H1 (cell line): ENCODE data around the gene AGRN. TPM values are rescaled to one million over a fixed set of nuclear protein-coding genes. Genes with fewer than 3 reads are reported as not detected.
A peak's percentile ranks its signal among the peaks of the same experiment; 100 is the strongest.

Source experiments
- CTCF ChIA-PET: fragments of 300-600 bp; sonication (Branson Sonifier 250); formaldehyde crosslinking; loops from one replicate; lab custom pipeline; 2021; ENCODE audit not compliant: partially characterized antibody; lab: Charles Lee
- POLR2A ChIA-PET: fragments of 300-600 bp; sonication (Branson Sonifier 250); formaldehyde crosslinking; loops from one replicate; lab custom pipeline; 2021; ENCODE audit warnings: inconsistent platforms; ENCODE audit not compliant: partially characterized antibody; lab: Charles Lee
- DNase-seq, 2 experiments: peaks; one replicate each; pipeline versions ENCODE4 v3.0.0 to v3.0.0-alpha.2; 2010 to 2022; ENCODE audit warnings: low spot score in 2 of 2, low read depth in 1 of 2, mixed read lengths in 1 of 2
- FAIRE-seq: peaks from 2 replicates; lab custom pipeline; 2011; peaks lifted over from hg19 to GRCh38; lab: Jason Lieb, UNC
- H2AFZ ChIP-seq: 2 replicates; pipeline ENCODE4 v1.8.1; 2012; ENCODE audit warnings: low read length, inconsistent platforms
- H2AK5ac ChIP-seq: 2 replicates; pipeline ENCODE4 v1.6.1; 2013; ENCODE audit warnings: low read depth, low read length
- H2BK120ac ChIP-seq: replicated peaks from 2 replicates; pipeline ENCODE3; 2013; ENCODE audit warnings: low read depth, low read length, inconsistent platforms
- H2BK12ac ChIP-seq: 2 replicates; pipeline ENCODE4 v1.6.1; 2013; ENCODE audit warnings: low read depth, low read length
- H2BK15ac ChIP-seq: 2 replicates; pipeline ENCODE4 v1.6.1; 2013; ENCODE audit warnings: low read length
- H2BK20ac ChIP-seq: 2 replicates; pipeline ENCODE4 v1.6.1; 2013; ENCODE audit warnings: low read length
- H2BK5ac ChIP-seq: 2 replicates; pipeline ENCODE4 v1.6.1; 2013; ENCODE audit warnings: low read depth, low read length
- H3K14ac ChIP-seq: 2 replicates; pipeline ENCODE4 v1.6.1; 2013; ENCODE audit warnings: inconsistent platforms; ENCODE audit not compliant: insufficient read length
- H3K18ac ChIP-seq: 2 replicates; pipeline ENCODE4 v1.6.1; 2013; ENCODE audit warnings: low read length; ENCODE audit errors: extremely low read depth
- H3K23ac ChIP-seq: 2 replicates; pipeline ENCODE4 v1.6.1; 2013; ENCODE audit warnings: inconsistent platforms; ENCODE audit not compliant: insufficient read length
- H3K23me2 ChIP-seq: 2 replicates; pipeline ENCODE4 v1.6.1; 2013; ENCODE audit warnings: low read depth, low read length
- H3K27ac ChIP-seq: 2 replicates; pipeline ENCODE4 v1.6.1; 2011; ENCODE audit warnings: low read depth, low read length, inconsistent platforms
- H3K27me3 ChIP-seq, 4 experiments: replicated peaks in 1 of 4; 1 replicate in 1 of 4; 2 replicates in 3 of 4; pipeline versions ENCODE4 v1.6.1 to v1.8.1; 2011 to 2013; ENCODE audit warnings: low read length in 3 of 4, mild to moderate bottlenecking in 3 of 4, inconsistent platforms in 2 of 4, mixed read lengths in 2 of 4, moderate library complexity in 1 of 4; ENCODE audit not compliant: control insufficient read depth in 3 of 4, insufficient read depth in 3 of 4; ENCODE audit errors: extremely low read depth in 1 of 4
- H3K36me3 ChIP-seq, 4 experiments: 2 replicates each; pipeline versions ENCODE4 v1.6.1 to v1.8.1; 2011 to 2013; ENCODE audit warnings: mild to moderate bottlenecking in 4 of 4, low read length in 3 of 4, moderate library complexity in 2 of 4, control low read depth in 1 of 4, inconsistent platforms in 1 of 4; ENCODE audit not compliant: insufficient read depth in 4 of 4, control insufficient read depth in 2 of 4
- H3K4ac ChIP-seq: replicated peaks from 2 replicates; pipeline ENCODE3; 2013; ENCODE audit warnings: low read length, low read depth, mixed read lengths, inconsistent platforms; ENCODE audit not compliant: insufficient read length
- H3K4me1 ChIP-seq, 4 experiments: replicated peaks in 1 of 4; 1 replicate in 1 of 4; 2 replicates in 3 of 4; pipeline versions ENCODE4 v1.6.1 to v1.8.1; 2011 to 2013; ENCODE audit warnings: low read length in 3 of 4, inconsistent platforms in 2 of 4, mixed read lengths in 1 of 4; ENCODE audit not compliant: insufficient read depth in 4 of 4, control insufficient read depth in 3 of 4
- H3K4me2 ChIP-seq, 2 experiments: 2 replicates each; pipeline versions ENCODE4 v1.6.1 to v1.8.1; 2011 to 2013; ENCODE audit warnings: low read depth in 2 of 2, low read length in 2 of 2, control low read depth in 1 of 2, inconsistent platforms in 1 of 2, mild to moderate bottlenecking in 1 of 2; ENCODE audit not compliant: insufficient read depth in 1 of 2
- H3K4me3 ChIP-seq, 4 experiments: fragments of 200-600, 300-600 bp in 1 of 4; sonication (generic), shearing (Covaris generic), sonication (Bioruptor Twin) in 1 of 4; 2 replicates each; pipeline versions ENCODE4 v1.5.1 to v1.8.1; 2011 to 2016; ENCODE audit warnings: low read length in 4 of 4, low read depth in 3 of 4, control low read depth in 2 of 4, inconsistent platforms in 2 of 4, mild to moderate bottlenecking in 2 of 4, mixed read lengths in 1 of 4, moderate library complexity in 1 of 4; ENCODE audit not compliant: insufficient read depth in 2 of 4; ENCODE audit errors: extremely low read depth in 1 of 4
- H3K56ac ChIP-seq: replicated peaks from 2 replicates; pipeline ENCODE3; 2013; ENCODE audit warnings: low read depth, mild to moderate bottlenecking, mixed read lengths, low read length, inconsistent platforms; ENCODE audit not compliant: insufficient read length
- H3K79me1 ChIP-seq: 2 replicates; pipeline ENCODE4 v1.6.1; 2013; ENCODE audit warnings: low read depth, low read length, control low read depth
- H3K79me2 ChIP-seq, 2 experiments: 2 replicates each; pipeline versions ENCODE4 v1.6.1 to v1.8.1; 2012 to 2013; ENCODE audit warnings: low read length in 2 of 2, mild to moderate bottlenecking in 2 of 2, inconsistent platforms in 1 of 2; ENCODE audit not compliant: insufficient read depth in 2 of 2, control insufficient read depth in 1 of 2
- H3K9ac ChIP-seq, 4 experiments: replicated peaks in 1 of 4; 1 replicate in 1 of 4; 2 replicates in 3 of 4; pipeline versions ENCODE4 v1.6.1 to v1.8.1; 2011 to 2013; ENCODE audit warnings: low read depth in 3 of 4, low read length in 3 of 4, control low read depth in 2 of 4, mild to moderate bottlenecking in 2 of 4, moderate library complexity in 2 of 4, inconsistent platforms in 1 of 4; ENCODE audit errors: extremely low read depth in 1 of 4
- H3K9me3 ChIP-seq, 2 experiments: 2 replicates each; pipeline versions ENCODE4 v1.6.1 to v1.8.1; 2012 to 2013; ENCODE audit warnings: mild to moderate bottlenecking in 2 of 2, moderate library complexity in 2 of 2, control low read depth in 1 of 2, inconsistent platforms in 1 of 2, low read depth in 1 of 2, low read length in 1 of 2, mixed read lengths in 1 of 2; ENCODE audit not compliant: insufficient read depth in 2 of 2
- H4K20me1 ChIP-seq, 2 experiments: replicated peaks in 1 of 2; 2 replicates each; pipeline versions ENCODE3 to v1.8.1; 2011 to 2013; ENCODE audit warnings: inconsistent platforms in 2 of 2, low read length in 2 of 2, mild to moderate bottlenecking in 1 of 2; ENCODE audit not compliant: insufficient read depth in 2 of 2, control insufficient read depth in 1 of 2
- H4K5ac ChIP-seq: 2 replicates; pipeline ENCODE4 v1.6.1; 2013; ENCODE audit warnings: low read length, low read depth, mixed read lengths, inconsistent platforms; ENCODE audit not compliant: insufficient read length
- H4K8ac ChIP-seq: 2 replicates; pipeline ENCODE4 v1.8.0; 2013; ENCODE audit warnings: mild to moderate bottlenecking, moderate library complexity, low read length, inconsistent platforms; ENCODE audit not compliant: insufficient read depth; ENCODE audit errors: extremely low read depth
- H4K91ac ChIP-seq: replicated peaks from 2 replicates; pipeline ENCODE3; 2013; ENCODE audit warnings: low read length, mixed read lengths, inconsistent platforms; ENCODE audit not compliant: insufficient read length
- BACH1 ChIP-seq: IDR thresholded peaks from 2 replicates; pipeline ENCODE4 v1.6.1; 2012; ENCODE audit warnings: low read length, improper control_type of control experiment
- WGBS, 2 experiments: shearing (Covaris generic) in 1 of 2; methylation state at CpG; one replicate each; pipeline versions ENCODE4 v1.1.6 to v1.1.7; 2013 to 2015; ENCODE audit warnings: low lambda C conversion rate in 2 of 2, mixed read lengths in 2 of 2, inconsistent platforms in 1 of 2, low coverage in 1 of 2, missing lambda C conversion rate in 1 of 2; ENCODE audit not compliant: insufficient replicate concordance in 2 of 2, insufficient coverage in 1 of 2, insufficient read length in 1 of 2; ENCODE audit errors: extremely low coverage in 1 of 2, missing lambda C conversion rate in 1 of 2; 5-methylcytosine and 5-hydroxymethylcytosine counted together
- polyA plus RNA-seq, 7 experiments: library from polyadenylated mRNA; depleted of rRNA in 3 of 7; stranded (reverse) in 5 of 7; unstranded in 2 of 7; fragments of >200 nt in 5 of 7; fragments of 200-250 nt in 2 of 7; gene quantifications; 1 replicate in 5 of 7; 2 replicates in 1 of 7; 4 replicates in 1 of 7; pipeline versions ENCODE4 v1.2.1 to v1.2.3, GENCODE V29; 2011 to 2013; ENCODE audit warnings: missing spikeins in 2 of 7, mixed read lengths in 2 of 7
- total RNA-seq: library from RNA; stranded (reverse); fragmentation: NEBNext Ultra II Directional; extraction: Animal tissue kit (Norgen Biotek cat#: 25700); gene quantifications from 2 replicates; pipeline ENCODE4 v1.2.1, GENCODE V29; 2021

AGRN gene
- total and polyA plus RNA-seq, 2 of the 8 experiments (the other 6 are each of a cell fraction or from before 2014, with no cell fraction given) = 52.3 to 155 TPM

DNA sequence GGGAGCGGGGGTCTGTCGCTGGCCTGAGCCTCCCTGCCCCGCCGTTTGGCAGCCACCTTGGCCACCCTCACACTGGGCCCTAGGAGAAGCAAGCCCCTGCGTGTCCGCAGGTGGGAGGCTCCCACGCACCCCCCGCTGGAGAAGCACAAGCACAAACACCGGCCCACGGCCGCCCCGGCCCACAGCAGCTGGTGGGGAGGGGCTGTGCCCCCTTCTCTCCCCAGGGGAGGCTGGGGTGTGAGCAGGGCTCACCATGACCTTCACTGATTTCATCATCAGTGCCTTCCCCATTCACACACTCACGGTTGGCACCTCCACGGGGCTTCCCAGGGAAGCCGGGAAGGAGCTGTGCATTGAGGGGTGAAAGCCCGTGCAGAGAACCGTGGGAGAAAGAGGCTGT, 7.9 kb downstream of the AGRN start:
- FAIRE-seq (no peak), DNase-seq (no peak)
- Histone ChIP-seq H3K9me3 (no peaks in the 10 kb centered on the region), H3K27me3 (no peaks in the 10 kb centered on the region; a peak in 2 of 7 replicates), H3K36me3 (peaks cover 0 to 15% (median 5%) of the 10 kb centered on the region in 4 experiments; a peak in 4 of 8 replicates), H3K79me2 (peaks cover 0 to 8% of the 10 kb centered on the region in 2 experiments; a peak in 1 of 4 replicates), H3K27ac (no peak overlapping the region), H4K91ac (no peak overlapping the region), H2BK5ac (no peak overlapping the region), H3K9ac (no peak overlapping the region), H3K14ac (no peak overlapping the region), H2BK20ac (no peak overlapping the region; the same call in 1 of the 2 replicates), H2BK12ac (peak overlapping the region; percentile 75; the same call in 1 of the 2 replicates), H3K4me1 (peaks cover 0 to 55% (median 35%) of the 10 kb centered on the region in 4 experiments; a peak in 6 of 7 replicates), H3K23ac (no peak overlapping the region), H2AK5ac (no peak overlapping the region), H2AFZ (no peak overlapping the region), H3K4me2 (no peak overlapping the region), H3K18ac (no peak overlapping the region), H3K56ac (no peak overlapping the region), H3K79me1 (peaks cover 13% of the 10 kb centered on the region), H2BK15ac (no peak overlapping the region; the same call in 1 of the 2 replicates), H4K20me1 (peaks cover 4 to 29% of the 10 kb centered on the region in 2 experiments), H4K5ac (no peak overlapping the region), H3K4me3 (no peak overlapping the region), H3K4ac (no peak overlapping the region), H4K8ac (peak overlapping the region; percentile 68; the same call in 1 of the 2 replicates), H3K23me2 (peaks cover 3% of the 10 kb centered on the region), H2BK120ac (no peak overlapping the region)
- CTCF ChIA-PET = interaction anchor here (0.7 to 1.6 kb wide), 3 partner anchors 13 to 46 kb away, joined by 3 to 6 read pairs (median 3); partner anchors contain the start of gene PERM1
- POLR2A ChIA-PET = interaction anchor here (0.7 to 1.1 kb wide), 4 partner anchors 14 to 54 kb away, joined by 3 to 8 read pairs (median 4); partner anchors contain the start of gene ISG15
- TF ChIP-seq BACH1 = no peak
- WGBS, 2 experiments = 88% methylated on average over 9 of the region's 17 CpGs; no CpG with 5 or more reads in 1 of the 2 experiments
